Activated CD4-positive, alpha-beta T cell treated with anti-CD3 and anti-CD28 coated beads, Interleukin-2, amount 10 ng/mL, durations not matched to agents 24 days and 14 days (primary cell): Measurements from ENCODE around the gene PLP1. TPM values are rescaled to one million over a fixed set of nuclear protein-coding genes. Genes with fewer than 3 reads are reported as not detected.
"Not testable (repeated sequence)": the region's sequence is repeated elsewhere in the genome, so short reads cannot be mapped to it uniquely, and the experiment has no call there.

ENCODE experiments used
- DNase-seq: peaks from one replicate; pipeline ENCODE4 v3.0.0; 2022
- H3K27ac Mint-ChIP-seq: one replicate; pipeline ENCODE4 v1.8.0; 2022; ENCODE audit warnings: mild to moderate bottlenecking, mixed read lengths
- H3K27me3 Mint-ChIP-seq: one replicate; pipeline ENCODE4 v1.8.0; 2022; ENCODE audit warnings: mixed read lengths
- H3K36me3 Mint-ChIP-seq: one replicate; pipeline ENCODE4 v1.8.0; 2022; ENCODE audit warnings: low read depth, mild to moderate bottlenecking, mixed read lengths
- H3K4me1 Mint-ChIP-seq: one replicate; pipeline ENCODE4 v1.8.0; 2021; ENCODE audit warnings: mixed read lengths
- H3K4me3 Mint-ChIP-seq: one replicate; pipeline ENCODE4 v1.8.0; 2022; ENCODE audit warnings: mild to moderate bottlenecking, moderate library complexity, mixed read lengths
- H3K9me3 Mint-ChIP-seq: one replicate; pipeline ENCODE4 v1.8.0; 2021; ENCODE audit warnings: mixed read lengths
- intact Hi-C: fragments of 100-400 bp; cut with micrococcal nuclease; formaldehyde crosslinking; loops from one replicate; pipeline ENCODE4 v1.15.1; 2023
- total RNA-seq: library from RNA; stranded (reverse); gene quantifications from 2 replicates; pipeline ENCODE4 v1.2.3, GENCODE V29; 2022

The PLP1 gene
- total RNA-seq, 1 donor from 2014 or later, result not detected

GRCh38 chrX:103791826-103792485 is 15.3 kb downstream of the PLP1 start:
- intact Hi-C loops, result no loop called here
- Mint-ChIP-seq H3K4me3 (no peak overlapping the region), H3K27ac (no peak overlapping the region), H3K9me3 (no peaks in the 10 kb centered on the region), H3K36me3 (no peaks in the 10 kb centered on the region), H3K4me1 (no peaks in the 10 kb centered on the region), H3K27me3 (peaks cover 7% of the 10 kb centered on the region)
- no peak for DNase-seq

DNA sequence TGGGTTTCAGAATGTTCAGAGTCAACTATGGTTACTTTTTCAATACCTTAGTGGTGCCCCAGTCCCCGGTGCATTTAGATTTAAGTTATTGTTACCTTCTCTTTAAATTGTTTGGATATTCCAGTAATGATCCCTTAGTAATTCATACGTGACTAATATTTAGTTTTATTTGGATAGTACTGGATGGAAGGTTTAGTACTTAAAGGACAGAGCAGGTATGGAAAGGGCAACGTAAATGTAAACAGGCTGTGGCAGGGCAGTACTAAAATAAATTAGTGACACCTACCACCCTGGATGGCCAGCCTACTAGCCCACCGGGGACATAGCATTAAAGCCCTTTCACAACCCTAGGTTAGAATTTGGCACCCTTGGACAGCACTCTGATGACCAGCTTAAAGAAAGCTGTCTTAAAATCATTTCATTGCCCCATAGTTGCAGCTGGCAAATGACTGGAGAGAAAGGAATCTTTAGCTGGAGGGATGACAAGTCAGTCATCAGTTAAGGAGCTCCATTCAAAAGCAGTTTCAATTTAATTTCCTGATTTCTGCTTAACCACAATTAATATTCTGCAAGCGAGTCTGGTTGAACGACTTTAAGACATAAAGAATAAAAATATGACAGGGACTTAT is 16.4 kb downstream of the PLP1 start:
- no peaks in the 10 kb centered on the region for H3K36me3 Mint-ChIP-seq
- H3K27ac Mint-ChIP-seq, result no peak overlapping the region
- H3K27me3 Mint-ChIP-seq, result peaks cover 7% of the 10 kb centered on the region
- no peak overlapping the region for H3K4me3 Mint-ChIP-seq
- intact Hi-C loops, result no loop called here
- H3K9me3 Mint-ChIP-seq, result no peaks in the 10 kb centered on the region
- DNase-seq, result no peak
- no peaks in the 10 kb centered on the region for H3K4me1 Mint-ChIP-seq

DNA sequence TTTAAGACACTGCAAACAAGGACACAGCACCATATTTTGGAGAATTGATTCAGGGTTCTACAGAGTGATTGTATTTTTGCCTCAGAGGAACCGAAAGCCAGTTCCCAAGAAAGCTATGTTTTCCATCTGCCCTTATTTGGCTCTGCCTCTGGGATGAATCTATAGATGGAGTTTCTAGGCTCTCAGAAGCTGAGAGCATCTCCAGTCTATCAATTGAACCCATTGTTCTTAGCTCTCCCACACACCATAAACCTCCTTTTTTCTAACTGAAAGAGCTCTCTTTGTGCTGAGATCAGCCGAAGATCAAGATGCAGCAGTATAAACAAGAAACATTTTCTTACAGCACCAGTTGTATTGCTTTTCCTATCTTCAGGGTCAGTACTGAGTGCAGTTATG is 16.9 kb downstream of the PLP1 start:
- intact Hi-C loops, result no loop called here
- Mint-ChIP-seq H3K4me3 (no peak overlapping the region), H3K4me1 (no peaks in the 10 kb centered on the region), H3K36me3 (no peaks in the 10 kb centered on the region), H3K27ac (no peak overlapping the region), H3K9me3 (no peaks in the 10 kb centered on the region), H3K27me3 (peaks cover 7% of the 10 kb centered on the region)
- DNase-seq, result no peak

DNA sequence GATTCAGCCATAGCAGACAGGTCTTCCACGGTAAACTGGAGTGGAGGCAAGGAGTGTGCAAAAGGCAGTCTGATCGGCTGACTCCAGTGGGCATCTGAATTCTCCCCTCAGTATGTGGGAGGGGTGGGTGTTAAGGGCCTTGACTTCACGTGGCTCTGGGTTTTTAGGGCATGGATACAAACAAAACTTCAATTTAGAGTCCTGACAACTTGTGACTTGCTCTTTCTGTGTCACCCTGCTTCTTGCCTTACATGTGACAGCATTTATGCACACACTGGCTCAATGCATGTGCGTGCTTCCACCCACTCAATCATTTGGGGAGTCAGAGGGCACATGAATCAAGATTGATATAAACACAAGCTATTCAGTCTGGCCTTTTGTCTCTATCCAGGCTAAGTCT is 17.5 kb downstream of the PLP1 start:
- intact Hi-C loops, result no loop called here
- no peaks in the 10 kb centered on the region for H3K9me3 Mint-ChIP-seq
- no peak for DNase-seq
- H3K4me3 Mint-ChIP-seq, result no peak overlapping the region
- no peaks in the 10 kb centered on the region for H3K4me1 Mint-ChIP-seq
- peaks cover 7% of the 10 kb centered on the region for H3K27me3 Mint-ChIP-seq
- H3K27ac Mint-ChIP-seq, result no peak overlapping the region
- no peaks in the 10 kb centered on the region for H3K36me3 Mint-ChIP-seq

GRCh38 chrX:103797691-103798090 is 21.1 kb downstream of the PLP1 start:
- no peaks in the 10 kb centered on the region for H3K9me3 Mint-ChIP-seq
- H3K27me3 Mint-ChIP-seq, result peaks cover 5% of the 10 kb centered on the region
- no peak for DNase-seq
- intact Hi-C loops, result no loop called here
- H3K4me1 Mint-ChIP-seq, result peaks cover 7% of the 10 kb centered on the region
- no peaks in the 10 kb centered on the region for H3K36me3 Mint-ChIP-seq
- H3K27ac Mint-ChIP-seq, result no peak overlapping the region
- no peak overlapping the region for H3K4me3 Mint-ChIP-seq

GRCh38 chrX:103800318-103800717 is 23.7 kb downstream of the PLP1 start:
- Mint-ChIP-seq H3K36me3 (no peaks in the 10 kb centered on the region), H3K4me3 (no peak overlapping the region), H3K4me1 (peaks cover 7% of the 10 kb centered on the region), H3K9me3 (no peaks in the 10 kb centered on the region), H3K27ac (no peak overlapping the region), H3K27me3 (peaks cover 3% of the 10 kb centered on the region)
- no peak for DNase-seq
- intact Hi-C loops, result no loop called here

GRCh38 chrX:103805860-103806259 is 29.2 kb downstream of the PLP1 start:
- Mint-ChIP-seq H3K4me3 (no peak overlapping the region), H3K27me3 (peaks cover 3% of the 10 kb centered on the region), H3K36me3 (no peaks in the 10 kb centered on the region), H3K9me3 (peaks cover 5% of the 10 kb centered on the region), H3K4me1 (peaks cover 10% of the 10 kb centered on the region), H3K27ac (no peak overlapping the region)
- DNase-seq, result no peak
- intact Hi-C loops, result no loop called here

GRCh38 chrX:103806862-103807474 is 30.3 kb downstream of the PLP1 start:
- Mint-ChIP-seq H3K4me3 (no peak overlapping the region), H3K4me1 (peaks cover 10% of the 10 kb centered on the region), H3K9me3 (peaks cover 5% of the 10 kb centered on the region), H3K27ac (no peak overlapping the region), H3K27me3 (peaks cover 3% of the 10 kb centered on the region), H3K36me3 (no peaks in the 10 kb centered on the region)
- intact Hi-C loops, result no loop called here
- no peak for DNase-seq

DNA sequence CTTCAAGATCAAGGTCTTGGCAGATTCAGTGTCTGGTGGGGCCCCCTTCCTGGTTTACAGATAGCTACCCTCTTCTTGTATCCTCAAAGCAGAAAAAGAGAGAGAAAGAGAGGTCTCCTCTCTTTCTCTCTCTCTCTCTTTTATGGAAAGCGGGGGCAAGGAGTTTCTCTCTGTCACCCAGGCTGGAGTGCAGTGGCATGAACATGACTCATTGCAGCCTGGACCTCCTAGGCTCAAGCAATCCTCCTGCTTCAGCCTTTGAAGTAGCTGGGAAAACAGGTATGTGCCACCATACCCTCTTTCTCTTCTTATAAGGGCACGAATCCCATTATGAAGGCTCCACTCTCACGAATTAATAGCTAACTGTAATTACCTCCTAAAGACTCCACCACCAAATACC is 35.2 kb downstream of the PLP1 start:
- DNase-seq, result no peak
- no peaks in the 10 kb centered on the region for H3K36me3 Mint-ChIP-seq
- H3K27ac Mint-ChIP-seq, result no peak overlapping the region
- H3K4me1 Mint-ChIP-seq, result peaks cover 6% of the 10 kb centered on the region
- H3K4me3 Mint-ChIP-seq, result no peak overlapping the region
- H3K27me3 Mint-ChIP-seq, result peaks cover 16% of the 10 kb centered on the region
- intact Hi-C loops, result no loop called here
- H3K9me3 Mint-ChIP-seq, result no peaks in the 10 kb centered on the region

DNA sequence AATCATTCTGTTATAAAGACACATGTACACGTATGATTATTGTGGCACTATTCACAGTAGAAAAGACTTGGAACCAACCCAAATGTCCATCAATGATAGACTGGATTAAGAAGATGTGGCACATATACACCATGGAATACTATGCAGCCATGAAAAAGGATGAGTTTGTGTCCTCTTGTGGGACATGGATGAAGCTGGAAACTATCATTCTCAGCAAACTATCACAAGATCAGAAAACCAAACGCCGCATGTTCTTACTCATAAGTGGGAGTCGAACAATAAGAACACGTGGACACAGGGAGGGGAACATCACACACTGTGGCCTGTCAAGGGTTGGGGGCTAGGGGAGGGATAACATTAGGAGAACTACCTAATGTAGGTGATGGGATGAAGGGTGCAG is 40.5 kb downstream of the PLP1 start:
- intact Hi-C loops, result loop anchor here (1.0 kb wide), 3 partner anchors 106 to 284 kb away; no protein-coding TSS in a partner anchor

DNA sequence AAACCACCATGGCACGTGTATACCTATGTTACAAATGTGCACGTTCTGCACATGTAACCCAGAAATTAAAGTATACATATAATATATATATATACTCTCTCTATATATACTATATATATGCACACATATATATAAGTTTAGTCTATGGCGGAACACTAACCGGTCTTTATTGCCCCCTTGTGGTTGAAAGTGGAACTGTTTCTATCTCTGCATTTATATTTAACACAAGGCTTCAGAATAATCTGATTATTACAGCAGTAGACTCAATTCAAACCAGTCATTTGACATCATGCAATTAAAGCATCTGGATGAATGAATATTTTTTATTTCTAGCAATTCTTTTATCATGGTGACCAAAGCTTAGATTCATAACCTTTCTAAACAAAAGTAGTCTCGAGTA is 40.9 kb downstream of the PLP1 start:
- H3K27me3 Mint-ChIP-seq, result peaks cover 16% of the 10 kb centered on the region

More for the DNA sequence above, 40.5 kb downstream of the PLP1 start:
- not testable (repeated sequence) for DNase-seq, H3K9me3 Mint-ChIP-seq, H3K36me3 Mint-ChIP-seq, H3K4me3 Mint-ChIP-seq, H3K4me1 Mint-ChIP-seq, H3K27ac Mint-ChIP-seq
- peaks cover 16% of the 10 kb centered on the region for H3K27me3 Mint-ChIP-seq

DNA sequence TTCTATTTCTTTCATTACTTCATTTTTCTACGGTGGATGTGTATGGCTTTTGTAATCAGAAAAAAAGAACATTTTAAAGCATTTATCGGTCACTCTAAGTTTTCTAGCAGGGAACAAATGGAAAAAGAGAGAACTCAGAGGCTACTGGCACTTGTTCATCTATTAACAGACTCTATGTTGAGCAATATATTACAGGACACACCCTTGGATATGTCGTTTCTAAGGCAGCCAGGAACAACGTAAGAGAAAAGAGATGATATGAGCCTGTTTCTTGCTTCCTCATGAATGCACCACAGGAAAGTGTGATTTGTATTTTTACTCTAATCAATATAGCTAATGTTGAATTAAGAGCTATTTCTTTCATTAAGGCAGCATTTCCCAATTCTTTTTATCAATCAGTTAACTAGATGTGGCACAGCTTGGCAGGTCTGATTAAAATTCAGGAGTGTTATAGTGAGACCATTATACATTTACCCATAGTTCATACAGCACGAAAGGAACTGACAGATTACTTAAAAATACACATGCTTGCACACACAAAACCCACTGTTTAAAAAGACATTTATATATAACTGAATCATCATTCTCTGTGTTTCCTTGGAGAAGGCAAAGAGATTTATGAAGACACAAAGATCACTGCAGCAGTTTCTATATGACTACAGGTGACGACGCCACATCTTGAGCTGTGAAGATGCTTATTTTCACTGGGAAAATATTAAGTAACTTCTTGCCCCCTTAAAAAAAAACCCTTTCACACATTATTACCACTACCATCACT is 42.4 kb downstream of the PLP1 start:
- Mint-ChIP-seq H3K27ac (no peak overlapping the region), H3K27me3 (peaks cover 12% of the 10 kb centered on the region), H3K4me1 (no peaks in the 10 kb centered on the region), H3K36me3 (no peaks in the 10 kb centered on the region), H3K9me3 (no peaks in the 10 kb centered on the region), H3K4me3 (no peak overlapping the region)
- DNase-seq, result no peak
- intact Hi-C loops, result no loop called here

More for the DNA sequence above, 40.9 kb downstream of the PLP1 start:
- Mint-ChIP-seq H3K9me3 (no peaks in the 10 kb centered on the region), H3K27ac (no peak overlapping the region), H3K4me3 (no peak overlapping the region), H3K36me3 (no peaks in the 10 kb centered on the region), H3K4me1 (no peaks in the 10 kb centered on the region)
- peak; percentile 79 for DNase-seq
- intact Hi-C loops, result loop anchor here (1.0 kb wide), 3 partner anchors 106 to 284 kb away; no protein-coding TSS in a partner anchor

DNA sequence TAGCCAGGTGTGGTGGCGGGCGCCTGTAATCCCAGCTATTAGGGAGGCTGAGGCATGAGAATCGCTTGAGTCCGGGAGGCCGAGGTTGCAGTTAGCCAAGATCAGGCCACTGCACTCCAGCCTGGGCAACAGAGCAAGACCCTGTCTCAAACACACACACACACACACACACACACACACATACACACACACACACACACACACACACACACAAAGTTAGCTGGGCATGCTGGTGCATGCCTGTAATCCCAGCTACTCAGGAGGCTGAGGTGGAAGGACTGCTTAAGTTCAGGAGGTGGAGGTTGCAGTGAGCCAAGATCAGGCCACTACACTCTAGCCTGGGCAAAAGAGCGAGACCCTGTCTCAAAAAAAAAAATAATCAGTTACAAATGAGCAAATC is 44.2 kb downstream of the PLP1 start:
- H3K27me3 Mint-ChIP-seq, H3K27ac Mint-ChIP-seq, H3K9me3 Mint-ChIP-seq, H3K4me3 Mint-ChIP-seq, H3K4me1 Mint-ChIP-seq, H3K36me3 Mint-ChIP-seq, DNase-seq, intact Hi-C loops: not testable (repeated sequence)

DNA sequence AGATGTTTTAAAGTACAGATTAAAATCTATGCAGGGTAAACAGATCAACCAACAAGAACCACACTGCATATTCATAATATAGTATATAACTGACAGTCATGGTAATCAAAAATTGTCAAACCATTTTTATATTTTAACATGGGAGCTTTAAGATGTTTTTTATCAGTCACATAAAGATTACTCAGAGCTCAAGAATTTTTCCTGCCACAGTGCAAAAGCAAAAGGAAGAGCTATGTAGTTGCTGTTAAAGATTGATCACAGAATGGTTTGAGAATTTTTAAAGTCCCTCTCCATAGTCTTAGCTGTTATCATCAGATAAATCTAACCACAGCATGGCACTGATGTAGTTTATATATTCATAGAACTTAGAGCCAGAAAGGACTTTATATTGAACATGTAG is 47.0 kb downstream of the PLP1 start:
- Mint-ChIP-seq H3K9me3 (no peaks in the 10 kb centered on the region), H3K27ac (no peak overlapping the region), H3K36me3 (no peaks in the 10 kb centered on the region), H3K27me3 (no peaks in the 10 kb centered on the region), H3K4me3 (no peak overlapping the region), H3K4me1 (peaks cover 4% of the 10 kb centered on the region)
- no peak for DNase-seq
- intact Hi-C loops, result no loop called here
